ENCODE data around the gene MKI67. TPM values are rescaled to one million over a fixed set of nuclear protein-coding genes. Genes with fewer than 3 reads are reported as not detected.

MKI67 gene
- total RNA-seq, 1 donor from 2014 or later = 2.1 TPM

DNA sequence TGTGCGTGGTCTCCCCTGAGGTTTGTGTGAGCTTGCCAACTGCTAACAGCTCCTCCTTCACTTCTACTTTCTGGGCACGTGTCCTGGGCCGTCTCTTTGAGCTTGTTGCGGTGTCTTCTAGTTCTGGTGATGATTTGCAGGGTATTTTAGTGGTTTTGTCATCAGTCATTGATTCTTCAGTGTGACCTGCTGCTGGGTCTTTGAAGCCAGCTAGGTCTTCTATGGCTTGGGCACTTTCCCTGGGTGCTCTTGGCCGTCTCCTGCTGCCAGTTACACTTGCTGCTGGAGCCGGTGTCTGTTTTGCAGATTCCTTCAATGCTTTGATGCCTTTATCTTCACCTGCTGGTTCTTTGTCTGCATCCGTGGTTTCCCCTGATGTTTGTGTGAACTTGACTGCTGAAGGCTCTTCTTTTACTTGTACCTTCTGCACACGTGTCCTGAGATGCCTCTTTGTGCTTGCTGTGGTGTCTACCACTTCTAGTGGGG is 23.0 kb downstream of the MKI67 start:
- ATAC-seq = no peak
- H3K36me3 ChIP-seq = no peaks in the 10 kb centered on the region

DNA sequence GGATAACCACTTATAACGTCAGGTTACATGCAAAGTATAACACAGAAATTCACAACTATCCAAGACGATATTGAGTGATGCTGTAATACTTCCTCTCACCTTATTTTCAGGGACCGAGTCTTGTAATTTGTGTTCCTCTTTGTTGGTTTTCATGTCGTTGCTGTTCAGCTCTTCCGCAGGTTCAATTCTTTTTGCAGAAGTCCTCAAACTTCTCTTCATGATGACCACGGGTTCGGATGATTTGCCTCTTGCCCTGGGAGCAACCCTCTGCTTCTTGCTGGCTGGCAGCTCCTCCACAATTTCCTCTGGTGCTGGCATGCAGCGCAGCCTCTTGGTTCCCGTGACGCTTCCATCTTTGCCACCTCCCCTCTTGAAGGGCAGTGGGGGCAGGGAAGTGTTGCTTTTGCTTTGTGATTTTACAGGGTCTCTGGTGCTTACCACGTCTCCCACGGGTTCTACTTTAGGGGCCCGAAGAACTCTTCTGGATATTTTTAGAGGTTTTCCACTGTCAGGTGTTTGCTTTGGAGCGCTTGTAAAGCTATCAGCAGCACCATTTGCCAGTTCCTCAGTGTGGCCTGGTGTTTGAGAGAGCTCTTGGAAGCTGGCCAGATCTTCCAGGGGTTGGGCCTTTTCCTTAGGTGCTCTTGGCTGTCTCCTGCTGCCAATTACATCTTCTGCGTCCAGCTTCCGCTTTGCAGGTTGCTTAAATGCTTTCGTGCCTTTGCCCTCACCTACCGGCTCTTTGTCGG is 23.6 kb downstream of the MKI67 start:
- TF ChIP-seq, protein P1, sequence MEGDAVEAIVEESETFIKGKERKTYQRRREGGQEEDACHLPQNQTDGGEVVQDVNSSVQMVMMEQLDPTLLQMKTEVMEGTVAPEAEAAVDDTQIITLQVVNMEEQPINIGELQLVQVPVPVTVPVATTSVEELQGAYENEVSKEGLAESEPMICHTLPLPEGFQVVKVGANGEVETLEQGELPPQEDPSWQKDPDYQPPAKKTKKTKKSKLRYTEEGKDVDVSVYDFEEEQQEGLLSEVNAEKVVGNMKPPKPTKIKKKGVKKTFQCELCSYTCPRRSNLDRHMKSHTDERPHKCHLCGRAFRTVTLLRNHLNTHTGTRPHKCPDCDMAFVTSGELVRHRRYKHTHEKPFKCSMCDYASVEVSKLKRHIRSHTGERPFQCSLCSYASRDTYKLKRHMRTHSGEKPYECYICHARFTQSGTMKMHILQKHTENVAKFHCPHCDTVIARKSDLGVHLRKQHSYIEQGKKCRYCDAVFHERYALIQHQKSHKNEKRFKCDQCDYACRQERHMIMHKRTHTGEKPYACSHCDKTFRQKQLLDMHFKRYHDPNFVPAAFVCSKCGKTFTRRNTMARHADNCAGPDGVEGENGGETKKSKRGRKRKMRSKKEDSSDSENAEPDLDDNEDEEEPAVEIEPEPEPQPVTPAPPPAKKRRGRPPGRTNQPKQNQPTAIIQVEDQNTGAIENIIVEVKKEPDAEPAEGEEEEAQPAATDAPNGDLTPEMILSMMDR (IDR thresholded peaks at IDR 0.05) = no peak
- H3K9me3 ChIP-seq = no peaks in the 10 kb centered on the region
- H3K36me3 ChIP-seq = no peaks in the 10 kb centered on the region
- no peaks in the 10 kb centered on the region for H3K27me3 ChIP-seq
- DNase-seq = peak; percentile 70
- no peak overlapping the region for H3K27ac ChIP-seq
- H3K4me1 ChIP-seq = no peaks in the 10 kb centered on the region
- intact Hi-C loops (cut with DNase I) = no loop called here
- peak; percentile 86 for ATAC-seq
- no peak overlapping the region for H3K4me3 ChIP-seq

More for the DNA sequence above, 23.0 kb downstream of the MKI67 start:
- TF ChIP-seq, protein P1 (IDR thresholded peaks at IDR 0.05) = no peak
- intact Hi-C loops (cut with DNase I) = no loop called here
- no peak overlapping the region for H3K4me3 ChIP-seq
- no peak for DNase-seq
- H3K27ac ChIP-seq = no peak overlapping the region
- no peaks in the 10 kb centered on the region for H3K27me3 ChIP-seq
- no peaks in the 10 kb centered on the region for H3K4me1 ChIP-seq
- no peaks in the 10 kb centered on the region for H3K9me3 ChIP-seq

- intact Hi-C loops (cut with DNase I) = no loop called here
- TF ChIP-seq, protein P1 (IDR thresholded peaks at IDR 0.05) = no peak
- Histone ChIP-seq H3K27me3 (no peaks in the 10 kb centered on the region), H3K4me1 (no peaks in the 10 kb centered on the region), H3K27ac (no peak overlapping the region), H3K9me3 (no peaks in the 10 kb centered on the region), H3K36me3 (no peaks in the 10 kb centered on the region), H3K4me3 (no peak overlapping the region)
- ATAC-seq (no peak), DNase-seq (no peak)
Observed at GRCh38 chr10:128101901-128102300, 24.3 kb downstream of the MKI67 start.

- Histone ChIP-seq H3K27ac (no peak overlapping the region), H3K27me3 (no peaks in the 10 kb centered on the region), H3K4me3 (no peak overlapping the region), H3K9me3 (no peaks in the 10 kb centered on the region), H3K4me1 (no peaks in the 10 kb centered on the region), H3K36me3 (no peaks in the 10 kb centered on the region)
- intact Hi-C loops (cut with DNase I) = no loop called here
- DNase-seq (no peak), ATAC-seq (no peak)
- TF ChIP-seq, protein P1 (IDR thresholded peaks at IDR 0.05) = no peak
Observed at GRCh38 chr10:128099901-128100300, 26.3 kb downstream of the MKI67 start.

DNA sequence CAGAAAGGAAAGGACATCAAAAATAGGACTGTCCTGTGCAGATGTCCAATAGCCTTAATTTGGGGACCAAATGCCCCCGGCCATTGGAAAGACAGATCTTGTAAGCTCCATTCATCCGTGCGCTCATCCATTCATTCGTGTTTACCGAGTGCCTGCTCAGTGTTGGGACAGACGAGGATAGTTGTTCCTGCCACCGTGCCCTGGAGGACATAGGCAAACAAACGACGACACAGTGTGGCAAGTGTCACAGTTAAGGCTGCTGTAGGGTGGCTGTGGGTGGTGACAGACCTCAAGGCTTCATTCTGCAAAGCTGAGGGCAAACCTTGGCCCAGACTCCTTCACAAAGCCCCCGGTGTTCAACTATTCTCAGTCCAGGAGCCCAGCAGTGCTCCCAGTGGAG is 27.6 kb downstream of the MKI67 start:
- H3K9me3 ChIP-seq = no peaks in the 10 kb centered on the region
- no peak for DNase-seq
- no peak overlapping the region for H3K27ac ChIP-seq
- no peaks in the 10 kb centered on the region for H3K27me3 ChIP-seq
- intact Hi-C loops (cut with DNase I) = no loop called here
- no peaks in the 10 kb centered on the region for H3K36me3 ChIP-seq
- ATAC-seq = no peak
- TF ChIP-seq, protein P1 (IDR thresholded peaks at IDR 0.05) = no peak
- no peak overlapping the region for H3K4me3 ChIP-seq
- H3K4me1 ChIP-seq = no peaks in the 10 kb centered on the region
